Sigmoid colon (tissue), 7 donors: ENCODE data around the gene TBL1XR1. TPM values are rescaled to one million over a fixed set of nuclear protein-coding genes. Genes with fewer than 3 reads are reported as not detected.
"Not testable (repeated sequence)": the region's sequence is repeated elsewhere in the genome, so short reads cannot be mapped to it uniquely, and the experiment has no call there.

Source experiments
- DNase-seq: peaks from one replicate; pipeline ENCODE4 v3.0.0-alpha.2; 2019
- H3K27ac ChIP-seq, 4 donors: fragments of 200-600 bp; sonication (generic); one replicate each; pipeline ENCODE4 v1.5.1; 2016 to 2019; ENCODE audit warnings: mild to moderate bottlenecking in 1 of 4
- H3K27me3 ChIP-seq, 3 donors: fragments of 200-600 bp; sonication (generic); one replicate each; pipeline ENCODE4 v1.5.1; 2019; ENCODE audit warnings: mild to moderate bottlenecking in 1 of 3
- H3K36me3 ChIP-seq, 4 donors: fragments of 200-600 bp; sonication (generic); one replicate each; pipeline ENCODE4 v1.5.1; 2016 to 2019
- H3K4me1 ChIP-seq, 4 donors: fragments of 200-600 bp; sonication (generic); one replicate each; pipeline ENCODE4 v1.5.1; 2017 to 2019
- H3K4me3 ChIP-seq, 4 donors: fragments of 200-600 bp; sonication (generic); one replicate each; pipeline ENCODE4 v1.5.1; 2017 to 2019; ENCODE audit warnings: mild to moderate bottlenecking in 2 of 4, moderate library complexity in 1 of 4
- H3K9me3 ChIP-seq, 4 donors: fragments of 200-600 bp in 3 of 4; sonication (generic) in 3 of 4; one replicate each; pipeline versions ENCODE4 v1.5.1 to v1.6.1; 2013 to 2019
- CTCF ChIP-seq, 4 experiments: fragments of 450-650 bp in 3 of 4; fragments of 200-600 bp in 1 of 4; IDR thresholded peaks; one replicate each; pipeline ENCODE4 v1.5.1; 2016 to 2019; ENCODE audit warnings: antibody characterized with exemption in 4 of 4, mild to moderate bottlenecking in 3 of 4, moderate library complexity in 2 of 4
- EP300 ChIP-seq, 4 donors: sonication (generic); formaldehyde crosslinking; IDR thresholded peaks; one replicate each; pipeline ENCODE4 v1.6.1; 2017; ENCODE audit warnings: antibody characterized with exemption in 4 of 4
- POLR2A ChIP-seq, 2 donors: fragments of 450-650 bp; IDR thresholded peaks; one replicate each; pipeline ENCODE4 v1.6.1; 2016; ENCODE audit warnings: antibody characterized with exemption in 2 of 2, mild to moderate bottlenecking in 2 of 2, moderate library complexity in 2 of 2
- POLR2AphosphoS5 ChIP-seq, 4 donors: sonication (generic); formaldehyde crosslinking; IDR thresholded peaks; one replicate each; pipeline ENCODE4 v1.6.1; 2017; ENCODE audit warnings: antibody characterized with exemption in 4 of 4
- WGBS, 2 donors: extraction: QIAGEN DNeasy Blood & Tissue Kit; methylation state at CpG; one replicate each; pipeline ENCODE4 v1.1.7; 2013; 5-methylcytosine and 5-hydroxymethylcytosine counted together
- intact Hi-C: fragments of 100-400 bp; cut with DNase I; formaldehyde crosslinking; loops from one replicate; pipeline ENCODE4 v1.15.1; 2023
- polyA plus RNA-seq, 3 donors: library from polyadenylated mRNA; stranded (reverse); fragments of 200-250 nt; gene quantifications; one replicate each; pipeline ENCODE4 v1.2.3, GENCODE V29; 2013
- total RNA-seq, 4 donors: library from RNA; depleted of rRNA; stranded (reverse); fragments of >200 nt; gene quantifications; one replicate each; pipeline ENCODE4 v1.1.0, GENCODE V29; 2016
- donor health status: healthy with polysubstance abuse.
- donor health status: Bipolar disorder and iron deficiency.
- donor health status: healthy.

The TBL1XR1 gene
- total and polyA plus RNA-seq, 7 donors = 20.4 to 131 (median 88.9) TPM

- intact Hi-C loops = loop anchor here (10.0 kb wide), 1 partner anchor 58 kb away; no protein-coding TSS in a partner anchor
- DNase-seq = no peak
- no peak for TF ChIP-seq CTCF (IDR thresholded peaks at IDR 0.05)
- TF ChIP-seq POLR2AphosphoS5 (IDR thresholded peaks at IDR 0.05) = no peak
- no peak for TF ChIP-seq POLR2A (IDR thresholded peaks at IDR 0.05)
- TF ChIP-seq EP300 (IDR thresholded peaks at IDR 0.05) = no peak
- WGBS, 2 donors = 88 to 93% methylated on average over 4 of the region's 4 CpGs
- Histone ChIP-seq H3K27me3 (no peaks in the 10 kb centered on the region), H3K4me1 (no peaks in the 10 kb centered on the region), H3K4me3 (no peak overlapping the region), H3K9me3 (no peaks in the 10 kb centered on the region), H3K27ac (no peak overlapping the region), H3K36me3 (no peaks in the 10 kb centered on the region)
These were observed 9.7 kb upstream of the TBL1XR1 start for GRCh38 chr3:177206936-177207335.

GRCh38 chr3:177203689-177204395 lies 6.6 kb upstream of the TBL1XR1 start:
- TF ChIP-seq POLR2AphosphoS5 (IDR thresholded peaks at IDR 0.05) (no peak), EP300 (IDR thresholded peaks at IDR 0.05) (no peak), POLR2A (IDR thresholded peaks at IDR 0.05) (no peak), CTCF (IDR thresholded peaks at IDR 0.05) (no peak)
- Histone ChIP-seq H3K4me1 (peaks cover 0 to 5% (median 3%) of the 10 kb centered on the region in 4 donors), H3K4me3 (no peak overlapping the region), H3K36me3 (no peaks in the 10 kb centered on the region), H3K27me3 (no peaks in the 10 kb centered on the region), H3K27ac (no peak overlapping the region), H3K9me3 (no peaks in the 10 kb centered on the region)
- DNase-seq = no peak
- intact Hi-C loops = loop anchor here (10.0 kb wide), 1 partner anchor 61 kb away; no protein-coding TSS in a partner anchor
- WGBS, 2 donors = 94 to 97% methylated on average over 43 of the region's 43 CpGs

GRCh38 chr3:177203016-177203415 lies 5.7 kb upstream of the TBL1XR1 start:
- DNase-seq, H3K4me3 ChIP-seq, H3K36me3 ChIP-seq, H3K27me3 ChIP-seq, H3K27ac ChIP-seq, H3K9me3 ChIP-seq: not testable (repeated sequence)
- intact Hi-C loops = loop anchor here (10.0 kb wide), 1 partner anchor 62 kb away; no protein-coding TSS in a partner anchor
- WGBS, 2 donors = 92 to 97% methylated on average over 4 of the region's 4 CpGs
- peaks cover 0 to 12% (median 10%) of the 10 kb centered on the region in 4 donors for H3K4me1 ChIP-seq

- 44 to 67% methylated on average over 8 of the region's 8 CpGs for whole genome bisulfite sequencing, 2 donors
- no peak for DNase-seq
- Histone ChIP-seq H3K4me3 (no peak overlapping the region), H3K4me1 (peaks cover 0 to 12% (median 12%) of the 10 kb centered on the region in 4 donors), H3K9me3 (no peaks in the 10 kb centered on the region), H3K36me3 (no peaks in the 10 kb centered on the region), H3K27me3 (no peaks in the 10 kb centered on the region), H3K27ac (peak overlapping the region in 1 of 4 donors; percentile 8)
- TF ChIP-seq EP300 (IDR thresholded peaks at IDR 0.05) (no peak), POLR2AphosphoS5 (IDR thresholded peaks at IDR 0.05) (no peak), CTCF (IDR thresholded peaks at IDR 0.05) (no peak), POLR2A (IDR thresholded peaks at IDR 0.05) (no peak)
- intact Hi-C loops = loop anchor here (10.0 kb wide), 1 partner anchor 63 kb away; no protein-coding TSS in a partner anchor
These were observed 4.6 kb upstream of the TBL1XR1 start for GRCh38 chr3:177201700-177202397.

GRCh38 chr3:177199206-177199760 lies 2.0 kb upstream of the TBL1XR1 start:
- Histone ChIP-seq H3K27me3 (no peaks in the 10 kb centered on the region), H3K9me3 (no peaks in the 10 kb centered on the region), H3K4me3 (no peak overlapping the region), H3K27ac (peak overlapping the region; percentile 98 to 100 (median 99)), H3K36me3 (no peaks in the 10 kb centered on the region), H3K4me1 (peaks cover 0 to 23% (median 21%) of the 10 kb centered on the region in 4 donors)
- intact Hi-C loops = loop anchor here (5.0 to 10.0 kb wide), 2 partner anchors 396 to 1128 kb away; no protein-coding TSS in a partner anchor
- TF ChIP-seq POLR2AphosphoS5 (IDR thresholded peaks at IDR 0.05) = no peak
- WGBS, 2 donors = 44 to 54% methylated on average over 6 of the region's 6 CpGs
- DNase-seq = no peak
